Ovary (tissue), 9 donors: Measurements from ENCODE around the gene HERC3. TPM values are rescaled to one million over a fixed set of nuclear protein-coding genes. Genes with fewer than 3 reads are reported as not detected.

ENCODE experiments used
- DNase-seq, 5 donors: peaks; one replicate each; pipeline ENCODE4 v3.0.0-alpha.2; 2019 to 2020
- H3K27ac ChIP-seq, 2 donors: fragments of 200-600 bp; one replicate each; pipeline versions ENCODE4 v1.5.1 to v1.8.0; 2019 to 2022
- H3K27me3 ChIP-seq: fragments of 200-600 bp; one replicate; pipeline ENCODE4 v1.8.0; 2022
- H3K36me3 ChIP-seq: fragments of 200-600 bp; sonication (generic); one replicate; pipeline ENCODE4 v1.5.1; 2019
- H3K4me1 ChIP-seq: one replicate; pipeline ENCODE4 v1.8.1; 2013; ENCODE audit warnings: mild to moderate bottlenecking, moderate library complexity; ENCODE audit not compliant: insufficient read depth
- H3K4me3 ChIP-seq: fragments of 200-600 bp; sonication (generic); one replicate; pipeline ENCODE4 v1.5.1; 2017
- H3K9me3 ChIP-seq, 2 donors: fragments of 200-600 bp in 1 of 2; sonication (generic) in 1 of 2; one replicate each; pipeline versions ENCODE4 v1.5.1 to v1.8.1; 2013 to 2019; ENCODE audit warnings: mild to moderate bottlenecking in 1 of 2, moderate library complexity in 1 of 2
- CTCF ChIP-seq, 3 donors: fragments of 450-650 bp in 2 of 3; fragments of 200-600 bp in 1 of 3; IDR thresholded peaks; one replicate each; pipeline versions ENCODE4 v1.5.1 to v1.8.0; 2016 to 2022; ENCODE audit warnings: antibody characterized with exemption in 3 of 3, mild to moderate bottlenecking in 1 of 3
- EP300 ChIP-seq: sonication (generic); formaldehyde crosslinking; IDR thresholded peaks from one replicate; pipeline ENCODE4 v1.6.1; 2017; ENCODE audit warnings: antibody characterized with exemption
- POLR2A ChIP-seq: fragments of 450-650 bp; IDR thresholded peaks from one replicate; pipeline ENCODE4 v1.6.1; 2017; ENCODE audit warnings: antibody characterized with exemption, mild to moderate bottlenecking, moderate library complexity
- WGBS, 3 donors: extraction: QIAGEN DNeasy Blood & Tissue Kit in 1 of 3; methylation state at CpG; one replicate each; pipeline versions ENCODE4 v1.1.5 to v1.1.7; 2013 to 2017; 5-methylcytosine and 5-hydroxymethylcytosine counted together
- intact Hi-C, 4 donors: fragments of 100-400 bp; cut with DNase I; formaldehyde crosslinking; loops; one replicate each; pipeline versions ENCODE4 v1.11.0 to v1.15.1; 2022 to 2023
- polyA plus RNA-seq, 2 donors: library from polyadenylated mRNA; stranded (reverse); fragments of 200-250 nt in 1 of 2; fragments of 350-450 nt in 1 of 2; fragmentation: Illumina TruSeq in 1 of 2; extraction: RNeasy Lipid Tissue Mini Kit (QIAGEN cat#74804) in 1 of 2; gene quantifications; one replicate each; pipeline ENCODE4 v1.2.3, GENCODE V29; 2013 to 2014
- total RNA-seq, 7 donors: library from RNA; depleted of rRNA in 2 of 7; stranded (reverse); fragments of >200 nt in 2 of 7; fragmentation: NEBNext Ultra II Directional in 3 of 7; extraction: Animal tissue kit (Norgen Biotek cat#: 25700) in 3 of 7; gene quantifications; one replicate each; pipeline versions ENCODE4 v1.1.0 to v1.2.4, GENCODE V29; 2016 to 2023
- donor health status: DM: no; HTN: no; CAD: no; lungs with moderate emphysema.
- donor health status: DM: no; HTN: no; CAD: no.
- donor health status: Bipolar disorder and iron deficiency.
- donor health status: DM: yes; HTN: yes; CAD: no.
- donor health status: DM: no; HTN: no; CAD: no.
- donor health status: DM: yes; HTN: yes; CAD: no.

Gene HERC3
- total and polyA plus RNA-seq, 9 donors, result 10.3 to 30.9 (median 24.2) TPM

GRCh38 chr4:88751258-88752075 lies 159.2 kb downstream of the HERC3 start:
- intact Hi-C loops, result no loop called here
- TF ChIP-seq POLR2A, result no peak
- H3K4me1 ChIP-seq, result no peaks in the 10 kb centered on the region
- no peaks in the 10 kb centered on the region for H3K27me3 ChIP-seq
- H3K36me3 ChIP-seq, result no peaks in the 10 kb centered on the region
- H3K9me3 ChIP-seq, result no peaks in the 10 kb centered on the region
- no peak overlapping the region for H3K4me3 ChIP-seq
- no peak for DNase-seq
- no peak overlapping the region for H3K27ac ChIP-seq
- WGBS, 3 donors, result 93 to 96% (median 95%) methylated on average over 7 of the region's 7 CpGs

GRCh38 chr4:88752076-88752463 lies 159.8 kb downstream of the HERC3 start:
- no peak overlapping the region for H3K27ac ChIP-seq
- H3K27me3 ChIP-seq, result no peaks in the 10 kb centered on the region
- H3K36me3 ChIP-seq, result no peaks in the 10 kb centered on the region
- no peaks in the 10 kb centered on the region for H3K4me1 ChIP-seq
- DNase-seq, result no peak
- intact Hi-C loops, result no loop called here
- TF ChIP-seq CTCF (IDR thresholded peaks at IDR 0.05) (no peak), POLR2A (no peak)
- WGBS, 3 donors, result 88 to 93% (median 91%) methylated on average over 4 of the region's 4 CpGs
- no peaks in the 10 kb centered on the region for H3K9me3 ChIP-seq
- H3K4me3 ChIP-seq, result no peak overlapping the region

GRCh38 chr4:88752754-88753153 lies 160.5 kb downstream of the HERC3 start:
- Histone ChIP-seq H3K27ac (no peak overlapping the region), H3K27me3 (no peaks in the 10 kb centered on the region), H3K9me3 (no peaks in the 10 kb centered on the region), H3K36me3 (no peaks in the 10 kb centered on the region), H3K4me3 (no peak overlapping the region), H3K4me1 (no peaks in the 10 kb centered on the region)
- DNase-seq, result no peak
- intact Hi-C loops, result no loop called here
- TF ChIP-seq POLR2A, result no peak
- TF ChIP-seq CTCF (IDR thresholded peaks at IDR 0.05), result no peak
- no peak for TF ChIP-seq EP300
- 79 to 92% (median 81%) methylated on average over 2 of the region's 2 CpGs for WGBS, 3 donors

GRCh38 chr4:88753658-88754571 lies 161.6 kb downstream of the HERC3 start:
- 66 to 82% (median 77%) methylated on average over 7 of the region's 7 CpGs for WGBS, 3 donors
- H3K36me3 ChIP-seq, result no peaks in the 10 kb centered on the region
- intact Hi-C loops, result no loop called here

More at GRCh38 chr4:88753658-88754571, 161.6 kb downstream of the HERC3 start:
- Histone ChIP-seq H3K27me3 (no peaks in the 10 kb centered on the region), H3K4me1 (no peaks in the 10 kb centered on the region), H3K4me3 (no peak overlapping the region), H3K27ac (no peak overlapping the region), H3K9me3 (no peaks in the 10 kb centered on the region)
- TF ChIP-seq EP300 (no peak), CTCF (IDR thresholded peaks at IDR 0.05) (no peak), POLR2A (no peak)
- DNase-seq, result no peak
